CD4-positive, alpha-beta T cell treated with Interleukin-2 at 100 ng/mL for 4 hours (primary cell): ENCODE data around the gene TSFM.
"Not testable (repeated sequence)": the region's sequence is repeated elsewhere in the genome, so short reads cannot be mapped to it uniquely, and the experiment has no call there.

ENCODE experiments used
- DNase-seq: peaks from one replicate; pipeline ENCODE4 v3.0.0-alpha.2; 2020; ENCODE audit warnings: low spot score

Gene TSFM

DNA sequence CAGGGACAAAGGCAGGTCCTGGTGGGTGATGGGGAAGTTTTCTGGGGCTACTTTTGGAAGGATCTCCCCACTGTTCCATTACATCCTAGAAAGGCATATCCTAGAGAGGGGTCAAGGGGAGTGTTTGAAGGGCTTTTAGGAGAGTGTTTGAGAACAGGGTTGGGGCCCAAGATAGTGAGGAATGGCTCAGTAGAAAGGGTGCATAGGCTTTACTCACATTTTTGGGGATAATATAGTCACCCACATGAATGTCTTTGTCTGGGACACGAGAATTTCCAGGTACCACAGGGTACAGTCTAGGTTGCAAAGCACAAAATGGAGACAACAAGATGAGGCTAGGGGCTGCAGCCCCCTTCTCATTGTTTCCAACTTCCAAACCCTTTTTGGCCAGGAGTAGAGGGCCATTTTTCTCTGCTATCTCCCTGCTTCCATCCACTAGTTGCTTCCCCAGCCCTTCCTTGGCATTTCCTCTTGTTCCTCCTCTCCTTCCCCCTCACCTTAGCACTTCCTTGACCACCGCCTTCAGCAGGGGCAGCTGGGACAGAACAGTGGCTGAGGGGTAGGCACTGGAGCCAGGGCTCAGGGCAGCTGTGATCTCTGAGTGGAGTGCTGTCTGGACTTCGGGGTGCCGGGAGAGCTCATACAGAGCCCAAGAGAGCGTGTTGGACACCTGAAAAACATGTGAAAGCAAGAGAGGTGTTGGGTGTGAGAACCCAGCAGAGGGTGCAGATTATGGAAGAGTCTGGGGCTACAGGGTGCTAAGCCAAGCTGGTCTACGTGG lies 18.5 kb upstream of the TSFM start:
- no peak for DNase-seq

DNA sequence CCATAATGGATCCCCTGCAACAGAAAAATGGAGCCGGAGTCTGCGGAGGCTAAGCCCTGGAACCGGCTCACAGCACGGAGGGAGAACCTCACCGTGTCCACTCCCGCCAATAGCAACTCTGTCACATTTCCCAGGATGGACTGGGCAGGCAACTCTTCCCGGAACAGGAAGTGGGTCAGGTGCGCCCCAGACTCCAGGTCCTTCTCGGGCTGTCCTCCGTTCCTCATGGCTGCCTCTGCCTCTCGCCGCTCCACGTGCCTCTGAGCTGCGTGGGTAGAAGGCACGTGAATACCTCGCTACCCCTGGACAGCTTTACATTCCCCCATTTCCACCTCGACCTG lies 18.0 kb upstream of the TSFM start:
- DNase-seq = no peak

DNA sequence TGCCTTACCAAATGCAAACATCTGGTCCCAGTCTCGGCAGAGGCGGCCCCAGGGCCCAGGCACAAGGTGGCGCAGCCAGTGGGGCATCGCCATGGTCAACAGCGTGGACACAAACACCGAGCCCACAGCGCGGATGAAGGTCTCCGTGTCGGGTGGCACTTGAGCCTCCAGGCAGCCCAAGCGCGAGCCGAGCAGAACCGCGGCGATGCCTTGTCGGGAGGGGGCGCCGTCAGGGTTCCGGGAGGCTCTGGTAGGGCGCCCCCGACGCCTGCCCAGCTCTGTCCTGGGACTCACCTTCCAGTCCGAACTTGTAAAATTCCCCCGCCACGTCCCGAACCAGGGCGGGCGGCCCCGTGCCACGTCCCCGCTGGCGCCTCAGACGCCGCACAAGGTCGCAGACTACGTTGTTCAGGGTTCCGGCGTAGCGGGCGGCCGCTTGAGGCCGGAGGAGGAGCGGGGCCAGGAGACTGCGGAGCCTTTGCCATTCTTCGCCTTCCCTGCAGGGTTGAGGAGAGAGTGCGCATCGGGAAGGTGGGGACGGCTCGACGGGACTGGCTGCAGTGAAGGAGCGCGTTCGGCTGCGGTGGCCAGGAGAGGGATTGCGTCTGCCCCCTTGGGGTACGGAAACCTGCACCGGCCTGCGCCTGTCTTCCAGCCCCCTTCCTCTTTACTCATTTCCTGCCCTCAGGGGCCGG lies 17.4 kb upstream of the TSFM start:
- DNase-seq = peak; percentile 45

DNA sequence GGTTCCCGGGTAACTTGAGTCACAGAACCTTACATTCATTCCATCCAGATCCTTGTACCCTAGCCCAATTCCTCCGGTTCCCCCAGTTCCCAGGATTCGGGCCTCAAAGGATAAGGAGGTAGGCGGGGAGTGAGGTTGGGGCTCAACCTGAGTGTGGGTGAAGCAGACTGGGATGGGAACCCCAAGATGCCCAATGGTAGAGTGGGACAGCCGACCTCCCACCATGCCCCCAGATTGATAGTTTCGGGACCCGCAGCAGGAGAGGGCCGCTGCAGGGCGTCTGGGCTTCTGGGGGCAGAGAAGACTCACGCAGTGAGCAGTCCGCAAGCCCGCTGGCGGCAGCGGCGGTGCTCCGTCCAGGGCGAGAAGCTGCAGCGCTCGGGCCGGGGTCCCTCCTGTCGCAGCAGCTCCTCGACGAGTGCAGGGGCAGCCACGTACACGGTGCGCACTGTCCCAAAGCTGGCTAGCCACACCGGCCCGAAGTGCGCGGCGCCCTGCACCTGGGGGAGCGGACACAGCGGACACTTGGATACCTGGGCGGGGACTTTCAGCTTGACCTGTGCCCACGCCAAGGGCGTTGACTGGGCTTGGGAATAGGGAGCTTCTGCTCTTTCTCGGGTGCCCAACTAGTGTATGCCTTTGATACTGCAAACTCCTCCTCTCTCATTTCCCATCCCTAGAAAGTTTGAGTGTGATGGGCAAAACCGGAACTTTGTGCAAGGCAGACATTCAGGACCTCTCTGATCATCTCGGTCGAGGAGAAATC lies 16.7 kb upstream of the TSFM start:
- DNase-seq = no peak

DNA sequence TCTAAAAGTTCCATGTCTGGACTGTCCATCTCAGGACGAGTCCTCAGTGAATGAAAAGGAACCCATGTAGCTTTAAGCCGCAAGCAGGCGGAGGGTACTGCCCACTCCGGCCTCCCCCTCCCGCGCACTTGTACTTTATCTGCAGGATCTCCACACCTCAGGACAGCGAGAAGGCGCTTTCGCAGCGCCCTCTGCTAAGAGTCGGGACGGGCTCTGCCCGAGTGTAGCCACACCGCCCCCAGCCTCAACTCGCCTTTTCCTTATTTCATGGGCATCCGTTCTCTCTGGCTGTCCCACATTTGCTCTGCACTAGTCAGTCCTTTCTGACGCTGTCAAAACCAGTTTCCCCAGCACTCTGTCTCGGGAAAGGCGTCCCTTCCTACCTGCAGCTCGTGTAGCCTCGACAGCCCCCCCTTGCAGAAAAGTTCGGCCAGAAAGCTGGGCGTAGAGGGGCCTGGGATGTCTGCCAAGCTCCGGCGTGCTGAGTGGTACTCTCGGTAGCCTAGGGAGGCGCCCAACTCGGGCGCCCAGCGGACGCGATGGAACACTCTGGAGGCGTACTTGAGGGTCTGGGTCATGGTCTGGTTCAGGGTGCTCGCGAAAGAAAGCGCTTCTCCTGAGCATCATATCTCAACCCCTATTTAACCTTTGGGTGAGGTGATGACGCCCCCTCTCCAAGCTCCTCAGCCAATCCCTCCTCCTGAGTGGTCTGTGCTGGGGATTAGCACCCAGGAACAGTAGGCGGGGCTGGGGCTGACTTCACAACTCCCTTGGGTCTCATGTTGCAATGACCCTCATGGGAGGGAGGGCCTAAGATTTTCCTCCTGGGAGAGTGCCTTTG lies 15.9 kb upstream of the TSFM start, which contains the start of gene CYP27B1:
Gene CYP27B1, minus strand, starts transcription at position 615 of the 841 bp plus-strand sequence. Its CDS starts 37 bp downstream, at position 578.
- no peak for DNase-seq

DNA sequence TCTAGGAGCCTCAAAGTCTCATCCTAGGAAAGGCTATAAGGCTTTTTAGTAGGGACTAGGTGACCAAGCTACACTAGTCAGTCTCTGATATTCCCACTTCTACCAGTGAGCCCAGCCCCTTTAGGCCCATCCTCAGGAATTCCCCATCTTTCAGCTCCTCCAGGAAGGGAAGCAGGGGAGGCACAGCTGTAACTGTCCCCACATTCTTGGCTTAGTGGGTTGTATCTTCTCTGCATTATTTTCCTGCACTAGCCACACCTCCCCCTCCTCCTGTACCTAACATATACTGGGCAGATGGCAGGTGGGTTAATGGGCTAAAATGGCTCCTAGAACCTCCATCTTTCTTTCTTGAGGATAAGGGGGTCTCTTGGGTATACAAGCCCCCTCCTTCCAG lies 15.3 kb upstream of the TSFM start:
- DNase-seq = no peak

DNA sequence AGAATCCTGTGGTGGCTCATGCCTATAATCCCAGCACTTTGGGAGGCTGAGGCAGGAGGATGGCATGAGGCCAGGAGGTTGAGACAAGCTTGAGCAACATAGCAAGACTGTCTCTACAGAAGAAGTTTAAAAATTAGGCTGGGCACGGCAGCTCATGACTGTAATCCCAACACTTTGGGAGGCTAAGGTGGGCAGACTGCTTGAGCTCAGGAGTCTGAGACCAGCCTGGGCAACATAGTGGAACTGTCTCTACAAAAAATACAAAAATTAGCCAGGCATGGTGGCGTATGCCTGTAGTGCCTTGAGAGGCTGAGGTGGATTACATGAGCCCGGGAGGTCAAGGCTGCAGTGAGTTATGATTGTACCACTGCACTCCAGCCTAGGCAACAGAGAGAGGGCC lies 14.7 kb upstream of the TSFM start:
- no peak for DNase-seq

DNA sequence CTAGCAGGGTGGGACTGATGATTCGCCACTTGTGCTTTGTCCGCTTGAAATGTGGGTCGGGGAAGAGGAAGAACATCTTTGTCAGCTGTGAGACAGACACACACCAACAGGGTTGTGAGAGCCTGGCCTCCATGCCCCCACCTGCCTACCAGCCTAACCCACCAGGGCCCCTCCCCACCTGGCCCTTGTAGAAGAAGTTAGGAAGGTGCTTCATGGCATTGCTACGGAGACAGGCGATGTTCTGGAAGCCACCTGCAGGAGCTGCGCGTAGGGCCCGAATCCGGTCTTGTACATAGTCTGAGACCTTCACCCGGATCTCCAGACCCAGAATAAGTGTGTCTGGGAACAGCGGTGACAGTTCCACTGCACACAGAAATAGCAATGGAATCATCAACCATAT lies 13.0 kb upstream of the TSFM start:
- DNase-seq = no peak

DNA sequence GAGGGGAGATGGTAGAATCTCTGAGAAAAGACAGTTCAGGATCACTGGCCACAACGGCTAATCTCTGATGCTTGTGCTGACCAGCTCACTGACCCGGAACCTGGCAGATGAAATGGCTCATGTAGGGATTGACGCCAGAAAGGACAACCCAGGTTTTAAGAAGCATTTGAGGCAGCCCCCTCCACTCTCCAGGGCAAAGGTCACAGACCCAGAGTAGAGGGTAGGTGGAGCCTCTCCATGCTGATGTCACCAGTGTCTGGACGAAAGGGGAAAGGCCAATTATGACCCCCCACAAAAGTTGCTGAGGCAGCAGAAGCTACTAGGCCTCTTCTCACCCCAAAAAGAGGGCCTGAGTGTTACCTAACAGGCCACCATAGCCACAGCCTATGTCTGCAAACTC lies 11.9 kb upstream of the TSFM start:
- no peak for DNase-seq

DNA sequence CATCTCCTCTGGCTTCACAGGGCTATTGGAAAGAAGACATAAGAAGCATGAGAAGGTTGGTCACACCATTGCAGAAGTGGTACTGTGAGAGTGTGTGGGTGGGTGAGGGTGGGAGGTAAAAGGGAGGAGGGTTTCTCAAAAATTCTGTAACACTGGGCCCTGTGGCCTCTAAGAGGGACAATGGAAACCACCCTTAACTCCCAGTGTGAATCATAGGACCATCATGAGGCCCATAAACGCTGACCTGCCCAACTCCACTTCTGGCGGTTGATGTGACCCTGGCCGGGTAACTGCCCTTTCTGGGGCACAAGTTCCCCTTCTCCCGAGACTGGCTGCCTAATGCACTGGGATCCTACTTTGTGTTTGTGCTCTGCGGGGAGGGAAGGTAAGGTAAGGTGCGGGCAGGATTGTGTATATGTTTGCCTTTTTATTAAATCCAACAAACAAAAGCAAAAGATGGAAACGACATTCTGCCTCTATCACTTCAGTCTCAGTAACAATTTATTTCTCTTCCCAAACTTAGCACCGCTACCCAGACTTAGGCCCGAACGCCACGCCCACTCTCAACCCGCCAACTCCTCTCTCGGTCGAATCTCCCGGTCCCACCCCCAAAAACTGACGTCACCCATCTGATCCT lies 11.2 kb upstream of the TSFM start:
- peak; percentile 80 for DNase-seq

DNA sequence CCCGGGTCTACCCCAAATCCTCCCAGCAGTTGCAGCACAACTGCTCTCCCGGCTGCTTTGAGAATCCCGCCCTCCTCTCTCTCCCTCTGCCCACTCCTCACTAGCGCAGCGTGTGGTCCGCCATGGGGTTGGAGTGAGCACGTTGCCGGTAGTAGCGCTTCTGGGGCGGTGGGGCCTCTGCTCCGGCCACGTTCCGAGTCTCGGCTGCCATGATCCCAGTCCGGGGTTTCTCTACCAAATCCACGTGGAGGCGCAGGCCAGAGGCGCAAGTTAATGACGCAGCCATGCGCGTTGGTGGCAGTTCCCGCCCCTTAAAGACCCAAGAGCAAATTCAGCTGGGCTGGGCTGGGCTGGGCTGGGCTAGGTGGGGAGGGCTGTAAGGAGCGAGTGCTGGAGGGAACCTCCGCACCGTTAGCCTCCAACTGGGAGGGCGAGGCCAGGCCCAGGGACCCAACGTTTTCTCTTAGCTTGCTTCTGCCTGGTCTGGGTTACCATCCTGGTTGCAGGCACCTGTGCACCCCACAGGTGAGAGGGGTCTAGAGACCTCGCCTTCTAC lies 10.6 kb upstream of the TSFM start, which contains the start of gene METTL1:
Gene METTL1, minus strand, starts transcription at position 233 of the 556 bp plus-strand sequence. Its CDS starts 22 bp downstream, at position 211.
- peak; percentile 90 for DNase-seq

DNA sequence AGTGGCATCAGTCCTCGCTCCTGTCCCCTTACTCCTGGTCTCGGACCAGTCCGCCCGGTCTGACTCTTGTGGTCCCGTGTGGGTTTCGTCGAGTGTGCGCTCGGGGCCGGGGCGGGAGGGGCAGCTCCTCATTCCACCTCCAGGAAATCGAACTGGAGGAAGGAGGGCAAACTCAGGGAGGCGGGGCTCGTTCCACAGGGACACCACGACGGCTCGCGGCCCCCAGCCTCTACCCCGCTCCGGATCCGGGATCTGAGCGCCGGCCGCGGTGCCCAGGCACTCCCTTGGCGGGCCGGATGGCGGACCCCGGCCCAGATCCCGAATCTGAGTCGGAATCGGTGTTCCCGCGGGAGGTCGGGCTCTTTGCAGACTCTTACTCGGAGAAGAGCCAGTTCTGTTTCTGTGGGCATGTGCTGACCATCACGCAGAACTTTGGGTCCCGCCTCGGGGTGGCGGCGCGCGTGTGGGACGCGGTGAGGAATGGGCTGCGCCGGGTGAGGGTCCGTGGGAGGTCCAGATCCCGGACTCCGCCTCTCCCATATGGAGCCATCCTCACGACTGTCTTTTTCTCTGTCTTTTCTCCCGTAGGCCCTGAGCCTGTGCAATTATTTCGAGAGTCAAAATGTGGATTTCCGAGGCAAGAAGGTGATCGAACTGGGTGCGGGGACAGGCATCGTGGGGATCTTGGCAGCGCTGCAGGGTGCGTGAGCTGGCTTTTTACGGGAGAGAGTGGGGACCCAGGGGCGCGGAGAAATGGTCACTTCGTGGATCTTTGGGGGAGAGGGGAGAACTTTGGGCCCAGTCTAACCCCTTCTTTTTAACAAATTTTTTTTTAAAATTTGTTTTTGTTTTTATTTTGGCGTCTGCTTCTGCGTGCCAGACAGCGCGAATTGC lies 9.9 kb upstream of the TSFM start, which contains the start of gene EEF1AKMT3:
Gene EEF1AKMT3, plus strand, starts transcription at position 186 of the 894 bp plus-strand sequence. Its CDS starts 111 bp downstream, at position 297.
- no peak for DNase-seq

DNA sequence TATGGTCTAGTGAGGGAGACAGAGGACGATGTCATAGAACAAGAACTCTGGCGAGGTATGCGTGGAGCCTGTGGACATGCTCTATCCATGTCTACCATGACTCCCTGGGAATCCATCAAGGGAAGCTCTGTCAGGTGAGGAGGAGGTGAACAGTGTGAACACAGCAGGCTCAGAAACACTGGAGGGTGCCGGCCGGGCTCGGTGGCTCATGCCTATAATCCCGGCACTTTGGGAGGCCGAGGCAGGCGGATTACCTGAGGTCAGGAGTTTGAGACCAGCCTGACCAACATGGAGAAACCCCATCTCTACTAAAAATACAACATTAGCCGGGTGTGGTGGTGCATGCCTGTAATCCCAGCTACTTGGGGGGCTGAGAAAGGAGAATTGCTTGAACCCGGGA lies 8.0 kb upstream of the TSFM start:
- not testable (repeated sequence) for DNase-seq

DNA sequence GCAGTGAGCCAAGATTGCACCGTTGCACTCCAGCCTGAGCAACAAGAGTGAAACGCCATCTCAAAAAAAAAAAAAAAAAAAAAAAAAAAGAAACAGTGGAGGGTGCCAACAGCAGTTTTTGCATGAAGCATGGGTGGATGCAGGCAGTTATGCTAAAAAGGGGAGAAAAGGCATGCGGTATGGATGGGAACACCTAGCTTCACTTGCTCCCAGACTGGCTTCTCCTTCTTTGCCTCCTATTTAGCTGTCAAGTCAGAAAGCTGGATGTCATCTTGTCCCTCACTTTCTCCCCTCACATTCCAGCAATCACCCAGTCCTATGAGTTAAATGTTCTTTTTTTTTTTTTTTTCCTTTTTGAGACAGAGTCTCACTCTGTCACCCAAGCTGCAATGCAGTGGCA lies 7.5 kb upstream of the TSFM start:
- DNase-seq = no peak

DNA sequence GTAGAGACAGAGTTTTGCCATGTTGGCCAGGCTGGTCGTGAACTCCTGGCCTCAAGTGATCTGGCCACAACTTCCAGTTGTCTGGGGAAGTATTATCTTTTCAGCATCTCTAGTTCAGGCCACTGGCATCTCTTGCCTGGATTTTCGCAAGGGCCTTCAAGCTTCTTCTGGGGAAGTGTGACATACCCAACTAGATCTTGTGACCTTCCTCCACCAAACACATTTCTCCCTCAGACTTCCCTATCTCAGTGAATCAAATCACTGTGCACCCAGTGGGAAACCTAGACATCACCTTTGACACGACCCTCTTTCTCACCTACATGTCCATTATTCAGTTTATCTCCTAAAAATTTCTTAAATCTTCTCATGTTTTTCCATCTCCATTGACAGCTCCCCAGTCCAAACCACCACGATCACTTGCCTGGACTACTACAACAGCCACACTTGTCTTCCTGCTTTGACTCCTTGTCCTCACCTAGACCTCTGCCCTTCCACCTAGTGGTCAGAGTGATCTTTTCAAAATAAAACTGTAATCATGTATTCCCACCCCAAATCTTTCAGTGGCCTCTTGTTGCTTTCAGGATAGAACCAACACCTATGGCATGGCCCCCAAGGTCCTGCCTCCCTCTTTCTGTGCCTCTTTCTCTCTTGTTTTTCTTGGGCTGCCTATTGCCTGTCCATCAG lies 6.9 kb upstream of the TSFM start:
- no peak for DNase-seq

DNA sequence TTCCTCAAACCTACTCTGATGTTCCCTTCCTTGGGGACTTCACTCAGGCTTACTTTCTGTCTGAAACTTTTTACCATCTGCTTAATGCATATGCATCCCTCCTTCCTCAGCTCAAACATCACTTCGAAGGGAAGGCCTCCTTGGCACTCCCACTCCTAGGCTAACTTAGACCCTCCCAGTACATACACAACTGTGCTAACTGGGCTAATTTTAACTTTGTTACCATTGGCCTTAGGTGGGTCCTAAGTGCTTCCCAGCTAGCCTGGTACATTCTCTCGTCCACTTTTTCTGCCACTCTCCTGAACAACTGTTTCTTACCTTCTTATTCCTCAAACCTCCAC lies 6.4 kb upstream of the TSFM start:
- no peak for DNase-seq

DNA sequence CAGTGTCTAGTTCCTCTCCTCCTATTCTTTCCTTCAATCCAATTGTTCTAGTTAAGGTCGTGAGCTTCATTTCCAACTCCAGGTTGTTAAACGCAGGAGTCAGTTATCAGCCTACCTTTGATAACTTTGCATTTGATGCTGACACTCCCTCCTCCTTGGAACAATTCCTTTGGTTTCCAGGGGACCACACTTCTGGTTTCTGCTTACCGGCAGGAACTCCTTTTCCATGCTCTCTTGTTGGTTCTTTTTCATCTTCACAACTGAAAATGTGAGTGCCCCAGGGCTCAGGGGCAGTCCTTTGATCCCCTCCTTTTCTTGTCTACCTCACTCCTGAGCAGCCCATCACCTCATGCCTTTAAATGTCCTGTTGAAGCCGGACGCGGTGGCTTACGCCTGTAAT lies 5.2 kb upstream of the TSFM start:
- DNase-seq = no peak

DNA sequence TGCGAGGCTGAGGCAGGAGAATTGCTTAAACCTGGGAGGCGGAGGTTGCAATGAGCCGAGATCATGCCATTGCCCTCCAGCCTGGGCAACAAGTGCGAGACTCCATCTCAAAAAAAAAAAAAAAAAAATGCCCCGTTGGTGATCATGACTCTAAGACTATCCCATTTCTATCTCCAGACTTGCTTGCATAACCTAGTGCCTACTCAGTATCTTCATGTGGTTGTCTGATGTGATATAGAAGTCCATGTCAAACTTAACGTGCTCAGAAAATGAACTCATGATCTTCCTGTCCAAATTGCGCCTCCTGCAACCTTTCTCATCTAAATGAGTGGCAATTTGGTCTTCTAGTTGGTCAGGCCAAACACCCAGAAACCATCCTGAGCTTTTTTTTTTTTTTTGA lies 4.7 kb upstream of the TSFM start:
- no peak for DNase-seq

DNA sequence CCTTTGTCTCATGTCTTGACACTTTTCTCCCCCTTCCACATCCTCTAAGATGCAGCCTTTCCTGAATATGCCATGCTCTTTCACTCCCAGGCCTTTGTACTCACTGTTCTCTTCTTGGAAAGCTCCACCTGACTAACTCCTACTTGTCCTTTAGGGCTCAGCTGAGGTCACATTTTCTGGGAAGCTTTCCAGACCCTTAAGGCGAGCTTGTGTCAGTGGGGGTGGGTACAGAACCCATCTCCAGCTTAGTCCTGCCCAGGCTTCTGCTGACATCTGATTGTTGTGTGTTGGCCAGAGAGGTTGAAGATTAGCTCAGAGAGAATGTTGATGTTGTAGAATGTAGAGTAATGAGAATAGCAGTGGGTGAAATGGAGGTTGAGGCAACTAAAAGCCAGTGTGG lies 2.9 kb upstream of the TSFM start:
- DNase-seq = no peak
